Fibroblast of the aortic adventitia (primary cell): ENCODE data around the gene RHOA. TPM values are rescaled to one million over a fixed set of nuclear protein-coding genes. Genes with fewer than 3 reads are reported as not detected.

Experiments used
- DNase-seq: peaks from one replicate; pipeline ENCODE4 v3.0.0-alpha.2; 2010; ENCODE audit warnings: low read depth
- H3K4me3 ChIP-seq: 2 replicates; pipeline ENCODE4 v1.5.1; 2011; ENCODE audit warnings: low read depth, mild to moderate bottlenecking, control low read depth, low read length, moderate library complexity
- CTCF ChIP-seq: IDR thresholded peaks from 2 replicates; pipeline ENCODE4 v1.5.1; 2011; ENCODE audit warnings: mild to moderate bottlenecking, low read length, control low read depth, inconsistent platforms; ENCODE audit not compliant: insufficient read depth
- total RNA-seq: library from RNA; depleted of rRNA; stranded (reverse); fragments of >200 nt; gene quantifications from 2 replicates; pipeline ENCODE4 v1.2.3, GENCODE V29; 2012; ENCODE audit warnings: low replicate concordance

The RHOA gene
- 643 and 840 TPM in 2 replicates for total RNA-seq

GRCh38 chr3:49411968-49412631 is at the start of gene RHOA, which contains the start of gene TCTA:
Gene RHOA, minus strand, starts transcription at chr3:49411976. Its CDS starts 36,387 bp downstream, at chr3:49375589.
Gene TCTA, plus strand, starts transcription at chr3:49412423. Its CDS starts 4 bp downstream, at chr3:49412427.
- TF ChIP-seq CTCF: no peak

DNA sequence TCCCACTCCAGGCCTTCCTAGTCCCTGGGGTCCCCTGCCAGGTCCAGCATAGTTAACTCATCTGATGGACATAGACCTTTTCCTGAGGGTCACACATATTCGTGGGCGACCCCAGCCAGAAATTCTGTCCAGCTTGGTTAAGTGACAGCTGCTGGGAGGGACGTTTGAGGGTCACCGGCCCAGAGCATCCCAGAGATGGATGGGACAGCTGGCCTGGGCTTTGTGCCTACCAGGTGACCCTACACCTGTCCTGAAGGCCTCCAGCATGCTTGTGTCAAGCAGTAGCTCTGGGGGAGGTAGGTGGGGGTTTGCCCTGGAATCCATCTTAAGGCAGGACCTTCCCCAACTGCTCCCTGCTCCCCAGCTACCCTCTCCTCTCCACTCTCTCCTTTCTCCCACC is 49.2 kb upstream of the RHOA start:
- DNase-seq: no peak
- no peak for TF ChIP-seq CTCF
- H3K4me3 ChIP-seq: no peak overlapping the region

More at GRCh38 chr3:49411968-49412631, at the start of gene RHOA, which contains the start of gene TCTA:
- DNase-seq: peak; percentile 100
- H3K4me3 ChIP-seq: peak within 1 kb of the TSS; percentile 95

DNA sequence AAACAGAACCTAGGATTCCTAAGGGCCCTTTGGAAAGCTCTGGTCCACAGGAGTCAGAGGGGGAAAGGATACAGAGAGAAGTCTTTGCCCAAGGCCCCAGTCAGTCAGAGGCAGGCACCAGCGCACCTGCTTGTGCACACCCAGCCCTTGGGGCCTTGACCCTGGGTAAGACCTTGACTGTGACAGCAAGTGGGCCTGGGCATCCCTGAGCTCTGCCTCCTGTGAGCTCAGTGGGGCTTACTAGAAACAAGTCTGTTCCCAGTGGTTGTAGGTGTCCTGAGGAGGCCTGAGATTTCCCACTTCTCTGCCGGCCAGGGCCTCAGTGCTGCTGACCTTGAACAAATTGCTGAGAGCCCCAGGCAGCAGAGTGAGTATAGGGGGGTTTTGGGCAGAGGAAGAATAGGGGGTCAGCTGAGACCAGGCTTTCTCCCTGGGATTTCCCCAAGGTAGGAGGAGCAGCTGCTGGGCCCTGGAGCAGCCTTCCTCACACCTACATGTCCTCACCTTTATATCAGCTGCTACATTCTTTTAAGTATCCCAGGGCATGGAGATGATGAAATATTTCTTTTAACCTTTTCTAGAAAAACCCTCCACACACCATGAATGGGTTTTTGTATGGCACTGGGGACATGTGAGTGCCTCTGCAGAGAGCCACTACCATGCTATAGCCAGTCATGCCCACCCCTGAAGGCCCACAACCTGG is 48.6 kb upstream of the RHOA start:
- no peak for TF ChIP-seq CTCF
- no peak overlapping the region for H3K4me3 ChIP-seq
- no peak for DNase-seq

GRCh38 chr3:49456466-49456865 is 44.7 kb upstream of the RHOA start:
- DNase-seq: peak; percentile 56
- no peak overlapping the region for H3K4me3 ChIP-seq
- no peak for TF ChIP-seq CTCF

GRCh38 chr3:49454898-49455681 is 43.3 kb upstream of the RHOA start:
- H3K4me3 ChIP-seq: no peak overlapping the region
- TF ChIP-seq CTCF: no peak
- no peak for DNase-seq

GRCh38 chr3:49454458-49454857 is 42.7 kb upstream of the RHOA start:
- TF ChIP-seq CTCF: peak; percentile 16
- H3K4me3 ChIP-seq: no peak overlapping the region
- no peak for DNase-seq
